A673 (cell line): ENCODE measurements around the gene PTK6. TPM values are rescaled to one million over a fixed set of nuclear protein-coding genes. Genes with fewer than 3 reads are reported as not detected.

Experiments used
- BruUV-seq: library from RNA; stranded (reverse); fragments of 400-500 nt; replicated peaks from 2 replicates; lab custom pipeline; 2021; lab: Mats Ljungman, UMichigan
- CTCF ChIA-PET: fragments of 300-600 bp; sonication (Branson Sonifier 250); formaldehyde crosslinking; loops from one replicate; lab custom pipeline; 2022; ENCODE audit warnings: antibody characterized with exemption; lab: Charles Lee
- POLR2A ChIA-PET: fragments of 300-600 bp; sonication (Branson Sonifier 250); formaldehyde crosslinking; loops from one replicate; lab custom pipeline; 2022; ENCODE audit warnings: antibody characterized with exemption; ENCODE audit not compliant: low non-redundant PET; lab: Charles Lee
- DNase-seq: peaks from one replicate; pipeline ENCODE4 v3.0.0-alpha.2; 2015; ENCODE audit warnings: low spot score
- H3K27ac ChIP-seq: fragments of 200-600 bp; sonication (generic); 2 replicates; pipeline ENCODE4 v1.5.1; 2016; ENCODE audit warnings: mixed run types, low read depth, mild to moderate bottlenecking, mixed read lengths, antibody characterized with exemption, low read length; ENCODE audit not compliant: poor library complexity, severe bottlenecking
- H3K27me3 ChIP-seq: fragments of 200-600 bp; sonication (generic); replicated peaks from 2 replicates; pipeline ENCODE4 v1.6.1; 2017; ENCODE audit warnings: mixed run types, low read depth, mild to moderate bottlenecking, mixed read lengths, antibody characterized with exemption, low read length; ENCODE audit not compliant: insufficient read depth, poor library complexity
- H3K36me3 ChIP-seq: fragments of 200-600 bp; sonication (generic); 2 replicates; pipeline ENCODE4 v1.6.1; 2016; ENCODE audit warnings: mixed run types, mild to moderate bottlenecking, mixed read lengths, antibody characterized with exemption, low read length; ENCODE audit not compliant: insufficient read depth, poor library complexity, severe bottlenecking
- H3K4me1 ChIP-seq: fragments of 200-600 bp; sonication (generic); 2 replicates; pipeline ENCODE4 v1.6.1; 2017; ENCODE audit warnings: mixed run types, mild to moderate bottlenecking, mixed read lengths, antibody characterized with exemption, low read length; ENCODE audit not compliant: insufficient read depth, poor library complexity, severe bottlenecking
- H3K4me3 ChIP-seq: fragments of 200-600 bp; sonication (generic); 2 replicates; pipeline ENCODE4 v1.5.1; 2016; ENCODE audit warnings: low read depth, mixed run types, mild to moderate bottlenecking, mixed read lengths, low read length; ENCODE audit not compliant: poor library complexity, severe bottlenecking
- H3K9me3 ChIP-seq: fragments of 200-600 bp; sonication (generic); 2 replicates; pipeline ENCODE4 v1.6.1; 2016; ENCODE audit warnings: mixed run types, low read depth, mild to moderate bottlenecking, mixed read lengths, antibody characterized with exemption, low read length; ENCODE audit not compliant: poor library complexity, severe bottlenecking
- CTCF ChIP-seq: fragments of 300-800, 200-600 bp; sonication (generic); conservative IDR thresholded peaks from 2 replicates; pipeline ENCODE4 v1.5.1; 2017; ENCODE audit warnings: low read depth, mild to moderate bottlenecking, antibody characterized with exemption, low read length, moderate library complexity, mixed read lengths
- EZH2 ChIP-seq: fragments of 200-600 bp; sonication (generic); IDR thresholded peaks from 2 replicates; pipeline ENCODE4 v1.6.1; 2017; ENCODE audit warnings: borderline replicate concordance, low read depth, mild to moderate bottlenecking, mixed read lengths, antibody characterized with exemption, low read length; ENCODE audit not compliant: poor library complexity, severe bottlenecking
- intact Hi-C: fragments of 100-400 bp; cut with micrococcal nuclease; formaldehyde crosslinking; loops from one replicate; pipeline ENCODE4 v1.10.0; 2022; ENCODE audit not compliant: unreplicated experiment
- total RNA-seq: library from RNA; stranded (reverse); gene quantifications from 2 replicates; pipeline ENCODE4 v1.2.3, GENCODE V29; 2021

The PTK6 gene
- total RNA-seq, 1 experiment from 2014 or later, result not detected

- H3K36me3 ChIP-seq, result no peaks in the 10 kb centered on the region
- TF ChIP-seq EZH2 (no peak), CTCF (no peak)
- H3K4me1 ChIP-seq, result peaks cover 1% of the 10 kb centered on the region
- BruUV-seq, result no TSS peak
- no peaks in the 10 kb centered on the region for H3K9me3 ChIP-seq
- ChIA-PET CTCF (interaction anchor here (0.7 kb wide), 1 partner anchor 404 kb away, joined by 11 read pairs; no protein-coding TSS in a partner anchor), POLR2A (interaction anchor here (0.7 kb wide), 1 partner anchor 17 kb away, joined by 4 read pairs; no protein-coding TSS in a partner anchor)
- H3K27me3 ChIP-seq, result no peaks in the 10 kb centered on the region
- no peak overlapping the region for H3K27ac ChIP-seq
- no peak overlapping the region for H3K4me3 ChIP-seq
- no peak for DNase-seq
- intact Hi-C loops, result no loop called here
Observed at GRCh38 chr20:63507083-63507743, 30.0 kb downstream of the PTK6 start.

GRCh38 chr20:63505723-63506122 is 31.5 kb downstream of the PTK6 start:
- H3K4me1 ChIP-seq, result peaks cover 8% of the 10 kb centered on the region

GRCh38 chr20:63505281-63505680 is 31.9 kb downstream of the PTK6 start:
- Histone ChIP-seq H3K27me3 (no peaks in the 10 kb centered on the region), H3K36me3 (no peaks in the 10 kb centered on the region), H3K4me3 (no peak overlapping the region), H3K4me1 (peaks cover 8% of the 10 kb centered on the region), H3K27ac (no peak overlapping the region), H3K9me3 (no peaks in the 10 kb centered on the region)
- intact Hi-C loops, result no loop called here
- no peak for TF ChIP-seq CTCF
- TF ChIP-seq EZH2, result no peak
- BruUV-seq, result no TSS peak
- ChIA-PET POLR2A (no interaction called here), CTCF (no interaction called here)
- DNase-seq, result no peak

More at GRCh38 chr20:63505723-63506122, 31.5 kb downstream of the PTK6 start:
- intact Hi-C loops, result no loop called here
- DNase-seq, result no peak
- H3K9me3 ChIP-seq, result no peaks in the 10 kb centered on the region
- CTCF ChIA-PET, result no interaction called here
- BruUV-seq, result no TSS peak
- TF ChIP-seq EZH2, result no peak
- no peak for TF ChIP-seq CTCF
- no peaks in the 10 kb centered on the region for H3K36me3 ChIP-seq
- H3K4me3 ChIP-seq, result no peak overlapping the region
- POLR2A ChIA-PET, result no interaction called here
- H3K27me3 ChIP-seq, result no peaks in the 10 kb centered on the region
- H3K27ac ChIP-seq, result no peak overlapping the region
